Aorta (tissue), 5 donors: ENCODE measurements around the gene KLF3. TPM values are rescaled to one million over a fixed set of nuclear protein-coding genes. Genes with fewer than 3 reads are reported as not detected.
A peak's percentile ranks its signal among the peaks of the same experiment; 100 is the strongest.

ENCODE experiments used
- ATAC-seq: fragments of 200-7000 bp; cut with Tn5 transposase; one replicate; pipeline ENCODE4 v1.9.1; 2022; ENCODE audit warnings: moderate library complexity; ENCODE audit not compliant: low FRiP score
- DNase-seq, 2 donors: peaks; one replicate each; pipeline ENCODE4 v3.0.0-alpha.2; 2020
- H3K27ac ChIP-seq, 2 donors: one replicate each; pipeline ENCODE4 v1.5.1; 2013; ENCODE audit warnings: low read length in 2 of 2, mild to moderate bottlenecking in 2 of 2, moderate library complexity in 2 of 2, control low read depth in 1 of 2, inconsistent platforms in 1 of 2, low read depth in 1 of 2
- H3K27me3 ChIP-seq, 2 donors: one replicate each; pipeline ENCODE4 v1.6.1; 2013; ENCODE audit warnings: control low read depth in 1 of 2, low read length in 1 of 2, mild to moderate bottlenecking in 1 of 2, moderate library complexity in 1 of 2; ENCODE audit not compliant: insufficient read depth in 2 of 2, control insufficient read depth in 1 of 2
- H3K36me3 ChIP-seq, 2 donors: one replicate each; pipeline ENCODE4 v1.6.1; 2013; ENCODE audit warnings: control low read depth in 1 of 2, low read length in 1 of 2, mild to moderate bottlenecking in 1 of 2; ENCODE audit not compliant: insufficient read depth in 2 of 2, control insufficient read depth in 1 of 2
- H3K4me1 ChIP-seq, 2 donors: one replicate each; pipeline ENCODE4 v1.6.1; 2013; ENCODE audit warnings: low read length in 2 of 2, control low read depth in 1 of 2, mild to moderate bottlenecking in 1 of 2, moderate library complexity in 1 of 2; ENCODE audit not compliant: insufficient read depth in 2 of 2, control insufficient read depth in 1 of 2
- H3K4me3 ChIP-seq, 2 donors: one replicate each; pipeline ENCODE4 v1.5.1; 2013; ENCODE audit warnings: low read length in 2 of 2, control low read depth in 1 of 2, mild to moderate bottlenecking in 1 of 2
- H3K9me3 ChIP-seq: one replicate; pipeline ENCODE4 v1.6.1; 2013; ENCODE audit warnings: mild to moderate bottlenecking, low read length; ENCODE audit not compliant: control insufficient read depth
- WGBS, 2 donors: extraction: QIAGEN DNeasy Blood & Tissue Kit; methylation state at CpG; one replicate each; pipeline ENCODE4 v1.1.7; 2013; 5-methylcytosine and 5-hydroxymethylcytosine counted together
- intact Hi-C, 2 donors: fragments of 100-400 bp; cut with DNase I; formaldehyde crosslinking; loops; one replicate each; pipeline versions ENCODE4 v1.14.2 to v1.15.0; 2022
- polyA plus RNA-seq, 2 donors: library from polyadenylated mRNA; stranded (reverse); fragments of 200-250 nt; gene quantifications; one replicate each; pipeline ENCODE4 v1.2.3, GENCODE V29; 2013
- total RNA-seq, 2 donors: library from RNA; stranded (reverse); fragmentation: NEBNext Ultra II Directional; extraction: Animal tissue kit (Norgen Biotek cat#: 25700); gene quantifications; one replicate each; pipeline ENCODE4 v1.2.1, GENCODE V29; 2021
- donor health status: healthy with polysubstance abuse.
- donor health status: Bipolar disorder and iron deficiency.
- donor health status: DM: no; HTN: no; CAD: no.
- donor health status: DM: no; HTN: no; CAD: no.
- donor health status: DM: yes; HTN: yes; CAD: no.

KLF3 gene
- total and polyA plus RNA-seq, 4 donors: 13.0 to 66.8 (median 31.3) TPM

GRCh38 chr4:38674258-38675144, 10.5 kb downstream of the KLF3 start:
- H3K4me3 ChIP-seq: no peak overlapping the region
- no peaks in the 10 kb centered on the region for H3K36me3 ChIP-seq
- DNase-seq: no peak
- peak; percentile 49 for ATAC-seq
- H3K4me1 ChIP-seq: peaks cover 3 to 5% of the 10 kb centered on the region in 2 donors
- H3K9me3 ChIP-seq: no peaks in the 10 kb centered on the region
- no peaks in the 10 kb centered on the region for H3K27me3 ChIP-seq
- 13 to 16% methylated on average over 13 of the region's 13 CpGs for WGBS, 2 donors
- intact Hi-C loops: loop anchor here (1.0 to 10.0 kb wide), 5 partner anchors 60 to 610 kb away; no protein-coding TSS in a partner anchor
- H3K27ac ChIP-seq: peak overlapping the region in 1 of 2 donors; percentile 65

- 1 to 3% methylated on average over 7 of the region's 7 CpGs for WGBS, 2 donors
- Histone ChIP-seq H3K4me3 (no peak overlapping the region), H3K36me3 (no peaks in the 10 kb centered on the region), H3K9me3 (no peaks in the 10 kb centered on the region), H3K27me3 (no peaks in the 10 kb centered on the region), H3K27ac (no peak overlapping the region), H3K4me1 (peaks cover 3 to 5% of the 10 kb centered on the region in 2 donors)
- intact Hi-C loops: loop anchor here (1.0 to 10.0 kb wide), 4 partner anchors 59 to 611 kb away; no protein-coding TSS in a partner anchor
- ATAC-seq: peak; percentile 71
- peak; percentile 80 to 83 for DNase-seq
Measured at GRCh38 chr4:38675146-38676121, 11.4 kb downstream of the KLF3 start.

GRCh38 chr4:38676986-38677385, 13.0 kb downstream of the KLF3 start:
- no peak overlapping the region for H3K27ac ChIP-seq
- intact Hi-C loops: loop anchor here (10.0 kb wide), 2 partner anchors 58 to 612 kb away; no protein-coding TSS in a partner anchor

GRCh38 chr4:38677441-38677840, 13.4 kb downstream of the KLF3 start:
- no peak for DNase-seq
- Histone ChIP-seq H3K9me3 (no peaks in the 10 kb centered on the region), H3K27ac (peak overlapping the region in 1 of 2 donors; percentile 37), H3K4me1 (peaks cover 6 to 11% of the 10 kb centered on the region in 2 donors), H3K27me3 (no peaks in the 10 kb centered on the region), H3K4me3 (no peak overlapping the region), H3K36me3 (peaks cover 3 to 9% of the 10 kb centered on the region in 2 donors)
- ATAC-seq: no peak
- intact Hi-C loops: loop anchor here (10.0 kb wide), 2 partner anchors 57 to 613 kb away; no protein-coding TSS in a partner anchor
- WGBS, 2 donors: 72 to 74% methylated on average over 6 of the region's 6 CpGs

More at GRCh38 chr4:38676986-38677385, 13.0 kb downstream of the KLF3 start:
- H3K4me3 ChIP-seq: no peak overlapping the region
- no peak for DNase-seq
- peaks cover 3 to 9% of the 10 kb centered on the region in 2 donors for H3K36me3 ChIP-seq
- H3K27me3 ChIP-seq: no peaks in the 10 kb centered on the region
- no peaks in the 10 kb centered on the region for H3K9me3 ChIP-seq
- 86 to 88% methylated on average over 12 of the region's 12 CpGs for WGBS, 2 donors
- peaks cover 6 to 11% of the 10 kb centered on the region in 2 donors for H3K4me1 ChIP-seq
- no peak for ATAC-seq

GRCh38 chr4:38678078-38678477, 14.1 kb downstream of the KLF3 start:
- 46% methylated on average over 5 of the region's 5 CpGs for WGBS, 2 donors
- Histone ChIP-seq H3K36me3 (peaks cover 3 to 9% of the 10 kb centered on the region in 2 donors), H3K27me3 (no peaks in the 10 kb centered on the region), H3K4me3 (no peak overlapping the region), H3K4me1 (peaks cover 6 to 11% of the 10 kb centered on the region in 2 donors), H3K27ac (no peak overlapping the region), H3K9me3 (no peaks in the 10 kb centered on the region)
- intact Hi-C loops: loop anchor here (10.0 kb wide), 2 partner anchors 57 to 613 kb away; no protein-coding TSS in a partner anchor
- ATAC-seq (peak; percentile 48), DNase-seq (no peak)

GRCh38 chr4:38679921-38680320, 15.9 kb downstream of the KLF3 start:
- Histone ChIP-seq H3K4me1 (peaks cover 3 to 10% of the 10 kb centered on the region in 2 donors), H3K27ac (no peak overlapping the region), H3K36me3 (peaks cover 3 to 9% of the 10 kb centered on the region in 2 donors), H3K4me3 (no peak overlapping the region), H3K9me3 (no peaks in the 10 kb centered on the region), H3K27me3 (no peaks in the 10 kb centered on the region)
- DNase-seq (no peak), ATAC-seq (no peak)
- intact Hi-C loops: loop anchor here (10.0 kb wide), 2 partner anchors 55 to 615 kb away; no protein-coding TSS in a partner anchor
- WGBS, 2 donors: 93 to 97% methylated on average over 8 of the region's 8 CpGs

GRCh38 chr4:38681281-38681991, 17.4 kb downstream of the KLF3 start:
- no peaks in the 10 kb centered on the region for H3K27me3 ChIP-seq
- H3K4me3 ChIP-seq: no peak overlapping the region
- intact Hi-C loops: no loop called here
- DNase-seq (no peak), ATAC-seq (no peak)
- 27 to 30% methylated on average over 12 of the region's 12 CpGs for WGBS, 2 donors
- H3K27ac ChIP-seq: no peak overlapping the region
- H3K36me3 ChIP-seq: peaks cover 3 to 9% of the 10 kb centered on the region in 2 donors
- H3K9me3 ChIP-seq: no peaks in the 10 kb centered on the region
- peaks cover 3 to 15% of the 10 kb centered on the region in 2 donors for H3K4me1 ChIP-seq
